Tibial artery (tissue), 4 donors: ENCODE data around the gene GNB1L.

Experiments
- DNase-seq, 2 donors: peaks; one replicate each; pipeline ENCODE4 v3.0.0-alpha.2; 2019
- H3K27ac ChIP-seq, 2 donors: fragments of 200-600 bp; sonication (generic) in 1 of 2; 1 replicate in 1 of 2; 2 replicates in 1 of 2; pipeline ENCODE4 v1.5.1; 2018 to 2019; ENCODE audit warnings: mild to moderate bottlenecking in 1 of 2
- H3K27me3 ChIP-seq, 2 donors: fragments of 200-600 bp; sonication (generic) in 1 of 2; one replicate each; pipeline versions ENCODE4 v1.5.1 to v1.6.0; 2016 to 2019
- H3K36me3 ChIP-seq, 3 donors: fragments of 200-600 bp; sonication (generic) in 2 of 3; one replicate each; pipeline ENCODE4 v1.5.1; 2016 to 2019; ENCODE audit warnings: mild to moderate bottlenecking in 2 of 3
- H3K4me1 ChIP-seq, 4 donors: fragments of 200-600 bp; sonication (generic) in 2 of 4; 1 replicate in 3 of 4; 2 replicates in 1 of 4; pipeline ENCODE4 v1.5.1; 2016 to 2019
- H3K4me3 ChIP-seq, 2 donors: fragments of 200-600 bp; sonication (generic) in 1 of 2; 1 replicate in 1 of 2; 2 replicates in 1 of 2; pipeline ENCODE4 v1.5.1; 2018 to 2019; ENCODE audit warnings: mild to moderate bottlenecking in 2 of 2
- H3K9me3 ChIP-seq, 3 donors: fragments of 200-600 bp; sonication (generic) in 1 of 3; one replicate each; pipeline ENCODE4 v1.5.1; 2016 to 2019
- CTCF ChIP-seq, 2 experiments: fragments of 200-600 bp in 1 of 2; fragments of 450-650 bp in 1 of 2; IDR thresholded peaks; one replicate each; pipeline ENCODE4 v1.5.1; 2017 to 2019; ENCODE audit warnings: antibody characterized with exemption in 2 of 2, mild to moderate bottlenecking in 1 of 2, moderate library complexity in 1 of 2
- intact Hi-C: fragments of 100-400 bp; cut with DNase I; formaldehyde crosslinking; loops from one replicate; pipeline ENCODE4 v1.15.0; 2023; ENCODE audit warnings: low total_unique reads

The GNB1L gene

GRCh38 chr22:19762568-19763457 is 91.9 kb downstream of the GNB1L start:
- H3K4me1 ChIP-seq: peaks cover 0 to 36% (median 24%) of the 10 kb centered on the region in 4 donors
- no peak overlapping the region for H3K27ac ChIP-seq
- no peak overlapping the region for H3K4me3 ChIP-seq
- H3K36me3 ChIP-seq: no peaks in the 10 kb centered on the region
- H3K27me3 ChIP-seq: peaks cover 0 to 89% of the 10 kb centered on the region in 2 donors
- no peaks in the 10 kb centered on the region for H3K9me3 ChIP-seq
- TF ChIP-seq CTCF (IDR thresholded peaks at IDR 0.05): no peak
- intact Hi-C loops: no loop called here
- no peak for DNase-seq

GRCh38 chr22:19761725-19762567 is 92.7 kb downstream of the GNB1L start:
- Histone ChIP-seq H3K27ac (no peak overlapping the region), H3K36me3 (no peaks in the 10 kb centered on the region), H3K9me3 (no peaks in the 10 kb centered on the region), H3K27me3 (peaks cover 0 to 89% of the 10 kb centered on the region in 2 donors), H3K4me3 (peak overlapping the region in 1 of 2 donors; percentile 39), H3K4me1 (peaks cover 0 to 36% (median 22%) of the 10 kb centered on the region in 4 donors)
- no peak for TF ChIP-seq CTCF (IDR thresholded peaks at IDR 0.05)
- DNase-seq: no peak
- intact Hi-C loops: no loop called here

- H3K27me3 ChIP-seq: peaks cover 4 to 89% of the 10 kb centered on the region in 2 donors
- H3K9me3 ChIP-seq: no peaks in the 10 kb centered on the region
- DNase-seq: no peak
- H3K4me1 ChIP-seq: peaks cover 0 to 36% (median 24%) of the 10 kb centered on the region in 4 donors
- intact Hi-C loops: no loop called here
- H3K27ac ChIP-seq: no peak overlapping the region
- H3K4me3 ChIP-seq: peak overlapping the region in 1 of 2 donors; percentile 39
- no peak for TF ChIP-seq CTCF (IDR thresholded peaks at IDR 0.05)
- no peaks in the 10 kb centered on the region for H3K36me3 ChIP-seq
These were observed 93.5 kb downstream of the GNB1L start for GRCh38 chr22:19760951-19761724.

- H3K27ac ChIP-seq: no peak within 1 kb of the TSS
- peaks cover 0 to 40% (median 30%) of the 10 kb centered on the region in 4 donors for H3K4me1 ChIP-seq
- H3K9me3 ChIP-seq: no peaks in the 10 kb centered on the region
- intact Hi-C loops: no loop called here
- peak within 1 kb of the TSS in 1 of 2 donors; percentile 39 for H3K4me3 ChIP-seq
- no peaks in the 10 kb centered on the region for H3K36me3 ChIP-seq
- no peak for TF ChIP-seq CTCF (IDR thresholded peaks at IDR 0.05)
- peaks cover 4 to 91% of the 10 kb centered on the region in 2 donors for H3K27me3 ChIP-seq
- no peak for DNase-seq
These were observed 94.4 kb downstream of the GNB1L start, which contains the start of gene TBX1 for GRCh38 chr22:19760058-19760950. Gene TBX1, plus strand, starts transcription at chr22:19760778. Its CDS starts 66 bp downstream, at chr22:19760844.
